HepG2 (cell line): ENCODE data around the gene BANP. TPM values are rescaled to one million over a fixed set of nuclear protein-coding genes. Genes with fewer than 3 reads are reported as not detected.

Source experiments
- ARID4A ChIP-seq: sonication (generic); formaldehyde crosslinking; IDR thresholded peaks from 2 replicates; pipeline ENCODE4 v1.5.0; 2020; ENCODE audit warnings: mild to moderate bottlenecking, missing genetic modification reagents, borderline replicate concordance
- FUBP1 ChIP-seq: sonication (generic); formaldehyde crosslinking; IDR thresholded peaks from 2 replicates; pipeline ENCODE4 v1.5.1; 2020; ENCODE audit warnings: missing genetic modification reagents, mild to moderate bottlenecking, borderline replicate concordance
- PHF21A ChIP-seq: sonication (generic); formaldehyde crosslinking; IDR thresholded peaks from 2 replicates; pipeline ENCODE4 v1.5.0; 2020; ENCODE audit warnings: mild to moderate bottlenecking, missing genetic modification reagents
- RBAK ChIP-seq: sonication (generic); formaldehyde crosslinking; IDR thresholded peaks from 2 replicates; pipeline ENCODE4 v1.5.1; 2020; ENCODE audit warnings: mild to moderate bottlenecking, missing genetic modification reagents
- SOX13 ChIP-seq, 3 experiments: fragments of 450-650 bp in 1 of 3; sonication (generic) in 1 of 3; formaldehyde crosslinking in 1 of 3; IDR thresholded peaks in 2 of 3; conservative IDR thresholded peaks in 1 of 3; 2 replicates each; pipeline versions ENCODE4 v1.5.0 to v1.6.1; 2016 to 2020; ENCODE audit warnings: antibody characterized with exemption in 1 of 3, mild to moderate bottlenecking in 1 of 3, missing compliant biosample characterization in 1 of 3, missing genetic modification reagents in 1 of 3, moderate library complexity in 1 of 3
- ZNF282 ChIP-seq: fragments of 450-650 bp; IDR thresholded peaks from 2 replicates; pipeline ENCODE4 v1.6.1; 2018; ENCODE audit not compliant: partially characterized antibody
- ZNF430 ChIP-seq: sonication (generic); formaldehyde crosslinking; IDR thresholded peaks from 2 replicates; pipeline ENCODE4 v1.9.0; 2021; ENCODE audit warnings: mild to moderate bottlenecking, missing genetic modification reagents
- ZNF570 ChIP-seq: sonication (generic); formaldehyde crosslinking; IDR thresholded peaks from 2 replicates; pipeline ENCODE4 v1.4.0; 2020; ENCODE audit warnings: mild to moderate bottlenecking, missing genetic modification reagents, borderline replicate concordance
- ZNF704 ChIP-seq: sonication (generic); formaldehyde crosslinking; IDR thresholded peaks from 2 replicates; pipeline ENCODE4 v1.8.1; 2023; ENCODE audit warnings: mild to moderate bottlenecking, inconsistent platforms, moderate library complexity, missing genetic modification reagents, borderline replicate concordance
- ZNF713 ChIP-seq: sonication (generic); formaldehyde crosslinking; IDR thresholded peaks from 2 replicates; pipeline ENCODE4 v1.4.0; 2020; ENCODE audit warnings: mild to moderate bottlenecking, missing genetic modification reagents
- ZNF83 ChIP-seq: sonication (generic); formaldehyde crosslinking; IDR thresholded peaks from 2 replicates; pipeline ENCODE4 v1.4.0; 2020; ENCODE audit warnings: missing genetic modification reagents, mild to moderate bottlenecking, borderline replicate concordance
- ZSCAN31 ChIP-seq: sonication (generic); formaldehyde crosslinking; IDR thresholded peaks from 2 replicates; pipeline ENCODE4 v1.5.0; 2020; ENCODE audit warnings: low read depth, mild to moderate bottlenecking, missing genetic modification reagents
- polyA plus RNA-seq, 8 experiments: library from polyadenylated mRNA; depleted of rRNA in 3 of 8; stranded (reverse) in 7 of 8; unstranded in 1 of 8; fragments of >200 nt; fragmentation: Illumina TruSeq in 4 of 8; extraction: Trizol in 4 of 8; gene quantifications; 2 replicates each; pipeline versions ENCODE4 v1.2.1 to v1.2.3, GENCODE V29; 2011 to 2016; ENCODE audit warnings: low read depth in 4 of 8, missing spikeins in 1 of 8, mixed read lengths in 1 of 8; ENCODE audit not compliant: insufficient read depth in 1 of 8
- total RNA-seq, 5 experiments: library from RNA; depleted of rRNA; stranded (reverse); fragments of >200 nt; fragmentation: Illumina TruSeq; extraction: Trizol; gene quantifications; 2 replicates each; pipeline ENCODE4 v1.2.3, GENCODE V29; 2016; ENCODE audit warnings: low read depth in 1 of 5
- TF ChIP-seq, protein P1 (sequence below): fragments of 450-650 bp; IDR thresholded peaks from 2 replicates; pipeline ENCODE4 v1.6.1; 2017; ENCODE audit warnings: mild to moderate bottlenecking
- TF ChIP-seq, protein P2 (sequence below): IDR thresholded peaks from 2 replicates; pipeline ENCODE4 v1.6.1; 2016; ENCODE audit warnings: mild to moderate bottlenecking

The BANP gene
- total and polyA plus RNA-seq, 2 of the 13 experiments (the other 11 are each of a cell fraction or from before 2014, with no cell fraction given): 20.2 to 23.8 TPM

DNA sequence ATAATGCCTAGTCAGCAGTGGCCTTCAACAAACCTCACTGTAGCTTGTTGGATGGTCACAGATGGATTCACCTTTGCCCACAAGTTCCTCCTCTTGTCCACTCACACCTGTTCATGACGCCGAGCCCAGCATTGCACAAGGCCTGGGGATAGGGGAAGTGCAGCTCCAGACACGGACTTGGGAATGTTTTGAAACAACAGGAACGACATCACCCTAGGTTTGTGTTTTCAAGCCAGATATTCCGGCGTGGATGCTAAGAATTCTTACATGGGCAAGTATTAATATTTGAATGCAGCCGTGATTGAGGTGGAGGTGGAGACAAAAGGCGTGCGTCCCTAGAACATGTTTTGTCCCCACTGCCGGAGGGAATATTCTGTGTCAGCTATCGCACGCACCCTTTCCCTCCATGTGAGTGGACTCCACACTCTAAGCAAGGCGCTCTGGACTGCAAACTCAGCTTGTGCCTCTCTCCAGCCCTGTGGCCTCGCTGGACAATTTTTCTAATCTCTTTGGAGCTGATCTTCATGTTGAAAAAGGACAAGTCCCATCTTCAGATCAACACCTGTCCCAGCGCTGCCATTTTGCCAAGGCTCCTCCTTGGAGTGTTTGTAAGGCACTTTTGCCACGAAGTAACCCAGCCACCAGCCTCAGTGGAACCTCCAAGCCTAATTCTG lies 2.0 kb upstream of the BANP start (continued):
- 0 out of 2 replicates have a peak, but pooled peaks have one; percentile 63 for TF ChIP-seq ZNF430 (CRISPR knock-in tag)
- TF ChIP-seq, protein P1, sequence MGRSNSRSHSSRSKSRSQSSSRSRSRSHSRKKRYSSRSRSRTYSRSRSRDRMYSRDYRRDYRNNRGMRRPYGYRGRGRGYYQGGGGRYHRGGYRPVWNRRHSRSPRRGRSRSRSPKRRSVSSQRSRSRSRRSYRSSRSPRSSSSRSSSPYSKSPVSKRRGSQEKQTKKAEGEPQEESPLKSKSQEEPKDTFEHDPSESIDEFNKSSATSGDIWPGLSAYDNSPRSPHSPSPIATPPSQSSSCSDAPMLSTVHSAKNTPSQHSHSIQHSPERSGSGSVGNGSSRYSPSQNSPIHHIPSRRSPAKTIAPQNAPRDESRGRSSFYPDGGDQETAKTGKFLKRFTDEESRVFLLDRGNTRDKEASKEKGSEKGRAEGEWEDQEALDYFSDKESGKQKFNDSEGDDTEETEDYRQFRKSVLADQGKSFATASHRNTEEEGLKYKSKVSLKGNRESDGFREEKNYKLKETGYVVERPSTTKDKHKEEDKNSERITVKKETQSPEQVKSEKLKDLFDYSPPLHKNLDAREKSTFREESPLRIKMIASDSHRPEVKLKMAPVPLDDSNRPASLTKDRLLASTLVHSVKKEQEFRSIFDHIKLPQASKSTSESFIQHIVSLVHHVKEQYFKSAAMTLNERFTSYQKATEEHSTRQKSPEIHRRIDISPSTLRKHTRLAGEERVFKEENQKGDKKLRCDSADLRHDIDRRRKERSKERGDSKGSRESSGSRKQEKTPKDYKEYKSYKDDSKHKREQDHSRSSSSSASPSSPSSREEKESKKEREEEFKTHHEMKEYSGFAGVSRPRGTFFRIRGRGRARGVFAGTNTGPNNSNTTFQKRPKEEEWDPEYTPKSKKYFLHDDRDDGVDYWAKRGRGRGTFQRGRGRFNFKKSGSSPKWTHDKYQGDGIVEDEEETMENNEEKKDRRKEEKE: no peak
- no peak for TF ChIP-seq SOX13 (IDR thresholded peaks at IDR 0.05)
- TF ChIP-seq SOX13 (CRISPR knock-in tag; conservative IDR thresholded peaks at IDR 0.05 in 1 of 2, IDR thresholded peaks at IDR 0.05 in 1 of 2): 0 out of 4 replicates have a peak, but pooled peaks of 1 of the 2 experiments have one; percentile 3
- 0 out of 2 replicates have a peak, but pooled peaks have one; percentile 48 for TF ChIP-seq ARID4A (CRISPR knock-in tag)
- TF ChIP-seq ZNF704: peak; percentile 53; the same call in 1 of the 2 replicates
- TF ChIP-seq ZNF570 (CRISPR knock-in tag): 0 out of 2 replicates have a peak, but pooled peaks have one; percentile 39
- no peak for TF ChIP-seq RBAK (CRISPR knock-in tag)
- peak; percentile 54; the same call in 1 of the 2 replicates for TF ChIP-seq PHF21A (CRISPR knock-in tag)
- no peak for TF ChIP-seq ZSCAN31 (CRISPR knock-in tag)
- no peak for TF ChIP-seq ZNF713
- no peak for TF ChIP-seq ZNF282
- TF ChIP-seq, protein P2, sequence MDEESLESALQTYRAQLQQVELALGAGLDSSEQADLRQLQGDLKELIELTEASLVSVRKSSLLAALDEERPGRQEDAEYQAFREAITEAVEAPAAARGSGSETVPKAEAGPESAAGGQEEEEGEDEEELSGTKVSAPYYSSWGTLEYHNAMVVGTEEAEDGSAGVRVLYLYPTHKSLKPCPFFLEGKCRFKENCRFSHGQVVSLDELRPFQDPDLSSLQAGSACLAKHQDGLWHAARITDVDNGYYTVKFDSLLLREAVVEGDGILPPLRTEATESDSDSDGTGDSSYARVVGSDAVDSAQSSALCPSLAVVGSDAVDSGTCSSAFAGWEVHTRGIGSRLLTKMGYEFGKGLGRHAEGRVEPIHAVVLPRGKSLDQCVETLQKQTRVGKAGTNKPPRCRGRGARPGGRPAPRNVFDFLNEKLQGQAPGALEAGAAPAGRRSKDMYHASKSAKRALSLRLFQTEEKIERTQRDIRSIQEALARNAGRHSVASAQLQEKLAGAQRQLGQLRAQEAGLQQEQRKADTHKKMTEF (CRISPR knock-in tag): no peak
- TF ChIP-seq ZNF83 (CRISPR knock-in tag): no peak
- TF ChIP-seq FUBP1 (CRISPR knock-in tag): 0 out of 2 replicates have a peak, but pooled peaks have one; percentile 13
